ENCODE data around the gene COL6A5.

Gene COL6A5

DNA sequence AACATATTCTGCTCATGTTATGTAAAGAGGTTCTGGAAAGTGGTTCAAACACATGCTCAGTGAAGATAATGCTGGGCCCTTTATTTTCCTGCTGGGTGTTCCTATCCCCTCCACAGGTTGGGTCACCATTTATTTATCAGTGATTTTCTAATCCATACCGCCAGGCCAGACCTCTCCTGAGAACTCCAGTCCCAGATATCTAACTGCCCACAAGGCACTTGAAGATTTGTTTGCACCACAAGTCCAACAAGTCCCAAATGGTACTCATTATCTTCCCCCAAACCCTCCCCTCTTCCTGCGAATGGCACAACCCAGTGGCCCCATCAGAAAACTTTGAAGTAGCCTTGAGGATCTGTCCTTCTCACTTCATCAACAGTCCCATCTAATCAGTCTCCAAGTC is 176.9 kb downstream of the COL6A5 start:
- DNase-seq = no peak

GRCh38 chr3:130527426-130527825 is 182.0 kb downstream of the COL6A5 start:
- DNase-seq = no peak

- no peak for DNase-seq
Measured at GRCh38 chr3:130528120-130528519, 182.6 kb downstream of the COL6A5 start.

DNA sequence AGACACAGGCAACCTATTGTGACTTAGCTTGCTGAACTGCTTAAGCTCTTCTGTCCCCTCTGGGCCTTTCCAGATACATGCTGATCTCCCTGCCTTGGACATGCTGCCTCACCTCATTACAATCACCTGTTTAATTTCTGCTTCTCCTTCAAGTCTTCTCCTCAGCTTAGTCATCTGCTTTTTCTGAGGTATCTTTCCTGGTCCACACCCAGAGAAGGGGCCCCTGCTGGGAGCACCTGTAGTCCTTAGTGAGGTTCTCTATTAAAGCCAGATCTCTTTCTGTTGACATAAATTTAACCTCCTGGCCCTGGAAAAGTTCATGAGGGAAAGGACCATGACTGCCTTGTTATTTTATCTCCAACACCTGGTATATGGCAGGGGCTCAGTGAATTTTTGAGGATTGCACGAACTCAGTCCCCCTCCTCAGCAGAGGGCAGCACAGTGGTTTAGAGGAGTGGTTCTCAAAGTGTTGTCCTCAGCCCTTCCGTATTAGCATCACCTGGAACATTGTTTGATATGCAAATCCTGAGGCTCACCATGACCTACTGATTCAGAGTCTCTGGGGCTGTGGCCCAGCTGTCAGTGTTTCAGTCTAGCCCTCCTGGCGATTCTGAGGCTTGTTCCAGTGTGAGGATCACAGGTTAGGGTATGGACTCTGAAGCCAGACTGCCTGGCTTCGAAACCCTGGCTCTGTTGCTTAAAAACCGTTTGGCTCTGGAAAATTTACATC is 184.2 kb downstream of the COL6A5 start:
- no peak for DNase-seq

GRCh38 chr3:130533247-130533646 is 187.8 kb downstream of the COL6A5 start:
- DNase-seq = no peak

Measured in RPMI8226 (cell line).